NCI-H82 treated with DMSO at 0.1 percent for 48 hours (cell line): ENCODE measurements around the gene KPNA5.
"Not testable (repeated sequence)": the region's sequence is repeated elsewhere in the genome, so short reads cannot be mapped to it uniquely, and the experiment has no call there.

Source experiments
- DNase-seq: peaks from one replicate; lab custom pipeline; 2025; ENCODE audit not compliant: unreplicated experiment; lab: John Stamatoyannopoulos, UW

Gene KPNA5

GRCh38 chr6:116697480-116697879, 16.5 kb downstream of the KPNA5 start:
- no peak for DNase-seq

GRCh38 chr6:116703888-116704287, 22.9 kb downstream of the KPNA5 start:
- not testable (repeated sequence) for DNase-seq

GRCh38 chr6:116705917-116706316, 24.9 kb downstream of the KPNA5 start:
- DNase-seq = no peak

- no peak for DNase-seq
Observed at GRCh38 chr6:116714296-116714695, 33.3 kb downstream of the KPNA5 start.

GRCh38 chr6:116714761-116715160, 33.8 kb downstream of the KPNA5 start:
- DNase-seq = no peak

GRCh38 chr6:116726947-116727346, 45.9 kb downstream of the KPNA5 start:
- DNase-seq = no peak

- no peak for DNase-seq
Observed at GRCh38 chr6:116730513-116730912, 49.5 kb downstream of the KPNA5 start.

- no peak for DNase-seq
Observed at GRCh38 chr6:116737004-116737403, 56.0 kb downstream of the KPNA5 start.

- DNase-seq = not testable (repeated sequence)
Observed at GRCh38 chr6:116740486-116740885, 59.5 kb downstream of the KPNA5 start.

- no peak for DNase-seq
Observed at GRCh38 chr6:116741571-116741970, 60.6 kb downstream of the KPNA5 start.

- no peak for DNase-seq
Observed at GRCh38 chr6:116745176-116745575, 64.2 kb downstream of the KPNA5 start.

- no peak for DNase-seq
Observed at GRCh38 chr6:116761779-116762178, 80.8 kb downstream of the KPNA5 start.

GRCh38 chr6:116762235-116762634, 81.2 kb downstream of the KPNA5 start:
- no peak for DNase-seq

- no peak for DNase-seq
Observed at GRCh38 chr6:116763048-116763447, 82.0 kb downstream of the KPNA5 start.

- DNase-seq = no peak
Observed at GRCh38 chr6:116763906-116764628, 83.1 kb downstream of the KPNA5 start.

GRCh38 chr6:116764629-116764960, 83.6 kb downstream of the KPNA5 start:
- no peak for DNase-seq

GRCh38 chr6:116764961-116765841, 84.2 kb downstream of the KPNA5 start, which contains the start of gene FAM162B:
TSS of gene FAM162B (minus strand) at chr6:116765719. CDS start at chr6:116765576, 143 bp downstream.
- DNase-seq = no peak

GRCh38 chr6:116766506-116767176, 85.6 kb downstream of the KPNA5 start:
- no peak for DNase-seq

GRCh38 chr6:116767715-116768114, 86.7 kb downstream of the KPNA5 start:
- no peak for DNase-seq

GRCh38 chr6:116772450-116772849, 91.4 kb downstream of the KPNA5 start:
- DNase-seq = no peak

GRCh38 chr6:116773886-116774285, 92.9 kb downstream of the KPNA5 start:
- no peak for DNase-seq
